CD4-positive, alpha-beta T cell treated with Interleukin-10 for 1 hour (primary cell): ENCODE results near the gene EMX2.
"Not testable (repeated sequence)": the region's sequence is repeated elsewhere in the genome, so short reads cannot be mapped to it uniquely, and the experiment has no call there.

ENCODE experiments used
- DNase-seq: peaks from one replicate; pipeline ENCODE4 v3.0.0-alpha.2; 2020

The EMX2 gene

DNA sequence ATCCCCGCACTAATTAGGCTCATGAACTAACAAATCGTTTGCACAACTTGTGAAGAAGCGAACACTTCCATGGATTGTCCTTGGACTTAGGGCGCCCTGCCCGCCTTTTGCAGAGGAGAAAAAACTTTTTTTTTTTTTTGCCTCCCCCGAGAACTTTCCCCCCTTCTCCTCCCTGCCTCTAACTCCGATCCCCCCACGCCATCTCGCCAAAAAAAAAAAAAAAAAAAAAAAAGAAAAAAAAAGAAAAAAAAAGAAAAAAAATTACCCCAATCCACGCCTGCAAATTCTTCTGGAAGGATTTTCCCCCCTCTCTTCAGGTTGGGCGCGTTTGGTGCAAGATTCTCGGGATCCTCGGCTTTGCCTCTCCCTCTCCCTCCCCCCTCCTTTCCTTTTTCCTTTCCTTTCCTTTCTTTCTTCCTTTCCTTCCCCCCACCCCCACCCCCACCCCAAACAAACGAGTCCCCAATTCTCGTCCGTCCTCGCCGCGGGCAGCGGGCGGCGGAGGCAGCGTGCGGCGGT lies at the start of gene EMX2:
Gene EMX2 (plus strand): TSS at position 41 of the 519 bp plus-strand sequence. CDS start 522 bp downstream, outside the sequence.
- no peak for DNase-seq

DNA sequence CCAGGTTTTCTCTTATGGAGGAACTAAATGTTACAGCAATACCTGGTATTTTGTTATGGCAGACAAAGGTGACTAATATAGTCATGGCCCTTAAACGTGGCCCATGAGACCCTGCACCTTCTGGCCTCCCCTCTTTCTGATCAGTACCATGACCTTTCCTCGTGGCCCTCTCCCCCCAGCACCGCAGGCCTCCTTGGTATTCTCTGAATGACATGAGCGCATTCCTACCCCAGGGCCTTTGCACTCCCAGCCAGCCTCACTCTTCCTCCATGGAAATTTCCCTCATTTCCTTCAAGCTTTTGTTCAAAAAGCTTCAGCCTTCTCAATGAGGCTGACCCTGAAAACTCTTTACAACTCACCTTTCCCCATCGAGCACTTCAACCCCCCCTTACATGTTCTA lies 46.5 kb upstream of the EMX2 start:
- no peak for DNase-seq

DNA sequence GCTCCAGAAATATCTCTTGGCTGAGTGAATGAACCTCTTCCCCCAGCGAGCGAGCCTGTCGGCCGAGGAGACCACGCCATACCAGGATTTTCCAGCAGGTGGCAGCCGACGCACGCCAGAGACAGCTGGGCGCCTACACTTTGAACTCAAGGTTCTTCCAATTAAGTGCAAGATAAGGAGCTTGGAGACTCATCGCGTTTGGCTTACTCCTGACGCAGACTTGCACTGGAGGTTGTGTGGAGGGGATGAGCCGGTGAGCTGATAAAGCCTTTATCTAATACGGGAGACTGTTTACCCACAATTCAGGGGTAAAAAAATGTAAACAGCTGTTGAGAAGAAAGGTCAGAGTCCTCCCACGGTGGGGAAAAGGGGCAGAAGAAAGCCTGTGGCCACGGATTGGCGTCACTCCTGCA lies 45.9 kb upstream of the EMX2 start:
- DNase-seq: peak; percentile 63

DNA sequence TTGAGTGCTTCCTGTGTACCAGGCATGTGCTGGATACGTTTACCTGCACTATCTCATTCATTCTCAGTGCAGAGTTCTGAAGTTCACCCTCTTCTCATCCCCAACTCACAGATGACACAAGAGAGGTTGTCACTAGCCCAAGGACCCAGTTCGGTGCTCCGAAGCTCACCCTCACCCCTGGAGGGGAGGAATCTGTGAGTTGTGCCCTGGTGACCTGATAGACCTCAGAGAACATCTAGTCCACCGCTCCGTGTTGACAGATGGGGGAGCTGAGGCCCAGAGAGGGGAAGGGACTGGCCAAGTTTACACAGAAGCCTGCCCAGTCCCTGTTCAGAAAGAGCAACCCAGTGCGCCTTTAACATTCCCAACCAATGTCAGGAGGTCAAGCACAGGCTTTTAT lies 44.8 kb upstream of the EMX2 start:
- DNase-seq: no peak

DNA sequence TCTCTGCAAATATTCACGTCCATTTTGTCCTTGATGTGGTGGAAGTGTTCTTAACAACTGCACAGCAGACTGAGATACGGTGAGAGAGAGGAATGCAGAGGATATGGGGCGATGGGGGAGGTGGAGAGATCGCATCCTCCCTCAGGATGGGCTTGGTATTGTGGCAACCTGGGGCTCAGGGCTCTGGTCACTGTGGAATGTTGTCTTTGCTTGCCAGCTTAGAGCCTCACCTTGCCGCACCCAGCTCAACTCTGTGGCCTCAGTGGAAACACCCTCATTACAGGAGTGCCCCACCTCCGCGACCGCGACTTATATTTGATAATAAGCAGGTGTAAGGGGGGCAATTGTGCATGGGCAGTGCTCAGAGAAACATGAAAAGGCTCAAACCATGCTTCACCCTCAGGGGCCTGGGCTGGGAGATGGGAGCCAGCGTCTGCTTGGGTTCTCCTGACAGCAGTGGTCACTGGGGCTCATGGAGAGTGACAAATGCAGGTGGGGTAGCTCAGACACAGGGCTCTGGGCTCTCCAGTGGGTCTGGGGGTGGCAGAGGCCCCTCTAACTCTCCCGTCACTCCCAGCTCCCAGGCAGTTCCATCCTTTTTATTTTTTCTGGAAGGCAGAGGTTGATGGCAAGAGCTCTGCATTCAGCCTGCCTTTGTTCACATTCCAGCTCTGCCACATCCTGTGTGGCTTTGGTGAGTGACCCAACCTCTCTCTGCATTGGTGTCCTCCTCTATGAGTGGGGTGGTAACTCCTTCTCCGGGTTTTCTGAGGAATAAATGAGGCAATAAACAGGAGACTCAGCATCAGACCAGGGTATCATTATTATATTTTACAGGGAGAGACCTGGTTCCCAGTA lies 43.1 kb upstream of the EMX2 start:
- DNase-seq: no peak

DNA sequence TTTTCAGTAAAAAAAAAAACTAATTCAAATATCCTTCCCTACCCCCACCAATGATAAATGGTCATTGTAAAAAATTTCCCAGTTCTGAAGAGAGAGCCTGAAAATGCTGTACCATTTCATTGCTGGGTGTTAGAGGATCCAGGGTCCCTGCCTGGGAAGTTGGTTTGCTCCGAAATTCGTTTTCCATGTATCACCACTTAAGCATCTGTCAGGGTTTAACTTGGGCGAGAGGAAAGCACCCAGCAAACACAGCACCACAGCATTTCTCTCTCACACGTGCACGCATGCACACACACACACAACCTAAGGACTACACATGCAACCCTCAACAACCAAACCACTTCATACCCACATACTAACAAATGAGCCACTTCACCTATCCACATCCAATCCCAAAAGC lies 42.1 kb upstream of the EMX2 start:
- no peak for DNase-seq

DNA sequence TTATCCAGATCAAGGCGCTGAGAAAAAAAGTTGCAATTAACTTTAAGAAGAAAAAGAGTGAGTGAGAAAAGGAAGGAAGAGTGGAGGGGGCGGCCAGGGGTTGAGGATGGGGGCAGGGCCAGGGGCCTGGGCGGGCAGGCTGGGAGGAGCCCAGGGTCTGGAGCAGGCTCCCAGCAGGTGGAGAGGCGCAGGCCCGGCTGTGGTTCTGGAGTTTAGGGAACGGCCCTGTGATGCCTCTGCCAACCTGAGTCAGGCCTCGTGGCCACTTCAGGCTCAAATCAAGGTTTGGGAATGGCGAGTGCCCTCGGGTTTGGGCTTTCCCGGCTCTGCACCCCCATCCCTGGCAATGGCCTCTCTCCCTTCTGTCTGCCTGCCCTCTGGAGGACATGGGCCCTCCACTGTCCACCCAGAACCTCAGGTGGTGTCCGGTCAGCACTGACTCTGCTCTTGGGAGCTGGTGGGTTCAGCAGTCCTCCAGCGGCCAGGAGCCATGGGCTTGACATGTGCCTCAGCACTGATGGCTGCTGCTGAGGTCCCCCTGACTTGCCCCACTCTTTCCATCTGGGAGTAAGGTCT lies 41.0 kb upstream of the EMX2 start:
- no peak for DNase-seq

DNA sequence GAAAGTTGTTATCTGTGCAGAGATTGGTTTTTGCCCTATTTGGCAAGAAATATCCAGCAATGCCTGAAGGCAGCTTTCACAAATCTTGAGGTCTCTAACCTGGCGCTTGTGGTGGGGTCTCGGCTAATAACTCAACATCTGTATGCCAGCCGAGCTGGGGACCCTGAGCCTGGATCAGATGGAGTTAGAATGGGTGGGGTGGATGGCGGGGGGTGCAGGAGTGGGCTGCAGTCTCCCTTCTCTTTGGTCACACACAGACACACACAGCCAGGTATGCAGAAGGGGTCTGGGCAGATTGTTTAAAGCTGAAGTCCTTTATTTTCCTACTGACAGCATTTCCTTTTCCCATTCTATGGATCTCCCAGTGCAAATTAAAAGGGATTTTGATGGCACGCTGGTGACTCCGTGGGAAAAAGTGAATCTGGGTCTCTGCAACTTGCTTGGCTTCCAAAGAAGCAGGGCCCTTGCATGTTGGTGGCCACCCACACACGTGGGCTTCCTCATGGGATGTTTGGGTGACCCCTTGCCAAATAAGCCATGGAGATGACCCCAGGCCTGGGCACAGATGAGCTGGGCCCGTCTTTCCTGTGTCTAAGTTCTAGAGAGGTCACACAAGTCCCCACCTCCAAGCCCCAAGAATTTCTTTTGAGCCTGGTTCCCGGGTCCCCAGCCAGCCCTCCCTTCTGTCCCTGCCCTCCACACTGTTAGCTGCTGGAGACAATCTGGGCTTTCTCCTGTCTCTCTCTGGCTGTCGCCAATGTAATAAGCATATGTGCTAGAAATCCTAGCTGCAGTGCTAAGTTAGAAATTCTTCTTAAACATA lies 39.9 kb upstream of the EMX2 start:
- DNase-seq: no peak

DNA sequence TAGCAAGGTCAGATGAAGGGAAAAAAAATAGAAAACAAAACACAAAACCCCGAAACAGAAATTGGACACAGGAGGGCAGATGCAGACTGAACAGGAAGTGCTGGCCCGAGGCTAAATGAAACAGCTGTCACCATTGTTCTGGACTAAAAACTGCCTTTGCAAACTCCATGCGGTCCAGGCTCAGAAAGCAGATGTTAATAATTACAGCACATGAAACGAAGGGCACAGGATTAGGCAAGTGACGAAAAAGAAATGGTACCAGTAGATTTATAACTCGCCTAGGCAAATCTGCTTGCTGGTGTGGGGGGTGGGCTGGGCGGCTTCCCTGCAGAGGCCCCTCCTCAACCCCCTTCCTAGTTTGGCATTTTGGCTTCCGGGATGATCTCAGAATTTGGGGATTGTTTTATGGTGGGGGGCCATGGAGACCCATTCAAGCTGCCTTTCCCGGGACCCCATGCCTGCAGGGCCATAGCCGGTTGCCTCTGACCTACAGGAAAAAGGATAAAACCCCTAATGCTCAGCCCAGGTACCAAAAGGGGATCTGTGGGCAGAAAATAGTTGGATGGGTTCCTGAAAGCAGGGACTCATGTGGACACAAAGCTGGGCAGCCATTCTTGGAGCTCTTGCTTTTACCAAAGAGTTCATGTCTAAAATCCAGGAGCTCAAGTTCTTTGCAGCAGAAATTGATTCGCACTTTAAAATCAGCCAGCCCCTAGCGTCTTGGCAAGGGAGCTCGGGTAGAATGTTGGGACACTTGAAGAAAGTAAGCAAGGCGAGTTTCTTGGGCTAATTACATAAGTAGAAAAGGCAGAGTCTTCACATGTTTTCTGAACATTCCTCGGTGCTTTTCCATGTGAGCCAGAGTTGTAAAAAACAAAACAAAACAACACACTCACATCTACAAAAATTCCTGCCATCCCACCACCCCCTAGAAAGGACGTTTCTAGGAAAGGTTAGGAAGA lies 39.0 kb upstream of the EMX2 start:
- DNase-seq: no peak

DNA sequence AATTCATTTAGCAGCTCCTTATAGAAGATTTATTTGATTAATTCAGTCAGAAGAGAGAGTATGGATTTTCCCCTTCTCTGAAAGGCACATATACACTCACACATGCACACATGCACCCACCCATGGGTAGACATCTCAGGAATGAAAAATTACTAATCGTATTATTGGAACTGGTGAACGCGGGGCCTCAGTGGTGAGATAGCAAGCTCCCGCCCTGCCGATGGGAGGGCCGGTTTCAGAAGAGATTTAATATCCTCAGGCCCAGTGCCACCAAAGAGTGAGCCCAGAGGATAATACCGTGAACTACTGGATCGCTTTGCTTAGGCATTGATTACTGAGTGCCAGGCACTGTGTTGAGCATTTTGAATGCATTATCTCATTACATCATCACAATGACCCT lies 38.0 kb upstream of the EMX2 start:
- DNase-seq: no peak

DNA sequence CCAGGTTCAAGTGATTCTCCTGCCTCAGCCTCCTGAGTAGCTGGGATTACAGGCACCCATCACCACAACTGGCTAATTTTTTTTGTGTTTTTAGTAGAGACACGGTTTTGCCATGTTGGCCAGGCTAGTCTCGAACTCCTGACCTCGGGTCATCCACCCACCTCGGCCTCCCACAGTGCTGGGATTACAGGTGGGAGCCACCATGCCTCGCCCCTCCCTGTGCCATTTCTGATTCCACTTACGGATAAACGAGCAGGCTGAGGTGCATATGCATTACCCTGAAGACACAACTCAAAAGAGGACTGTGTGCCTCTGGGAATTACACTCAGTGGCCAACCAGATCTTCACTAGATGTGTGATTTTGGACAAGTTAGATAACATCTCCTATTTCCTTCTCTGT lies 35.5 kb upstream of the EMX2 start:
- not testable (repeated sequence) for DNase-seq

DNA sequence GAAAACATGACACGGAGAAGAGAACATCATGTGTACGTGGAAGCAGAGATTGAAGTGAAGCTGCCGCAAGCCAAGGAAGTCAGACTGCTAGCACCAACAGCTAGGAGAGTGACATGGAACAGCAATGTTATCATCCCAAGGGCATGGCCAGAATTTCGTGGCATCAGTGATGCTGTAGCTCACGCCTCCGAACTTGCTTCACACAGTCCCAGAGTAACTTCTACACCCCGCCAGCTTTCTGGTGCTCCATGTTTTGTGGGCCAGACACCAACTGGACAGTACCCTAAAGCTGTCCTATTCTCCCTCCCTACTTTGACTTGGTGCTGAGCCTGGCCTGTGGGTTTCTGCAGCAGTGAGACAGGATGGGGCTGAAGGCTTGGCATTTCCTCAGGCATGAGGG lies 33.0 kb upstream of the EMX2 start:
- no peak for DNase-seq

DNA sequence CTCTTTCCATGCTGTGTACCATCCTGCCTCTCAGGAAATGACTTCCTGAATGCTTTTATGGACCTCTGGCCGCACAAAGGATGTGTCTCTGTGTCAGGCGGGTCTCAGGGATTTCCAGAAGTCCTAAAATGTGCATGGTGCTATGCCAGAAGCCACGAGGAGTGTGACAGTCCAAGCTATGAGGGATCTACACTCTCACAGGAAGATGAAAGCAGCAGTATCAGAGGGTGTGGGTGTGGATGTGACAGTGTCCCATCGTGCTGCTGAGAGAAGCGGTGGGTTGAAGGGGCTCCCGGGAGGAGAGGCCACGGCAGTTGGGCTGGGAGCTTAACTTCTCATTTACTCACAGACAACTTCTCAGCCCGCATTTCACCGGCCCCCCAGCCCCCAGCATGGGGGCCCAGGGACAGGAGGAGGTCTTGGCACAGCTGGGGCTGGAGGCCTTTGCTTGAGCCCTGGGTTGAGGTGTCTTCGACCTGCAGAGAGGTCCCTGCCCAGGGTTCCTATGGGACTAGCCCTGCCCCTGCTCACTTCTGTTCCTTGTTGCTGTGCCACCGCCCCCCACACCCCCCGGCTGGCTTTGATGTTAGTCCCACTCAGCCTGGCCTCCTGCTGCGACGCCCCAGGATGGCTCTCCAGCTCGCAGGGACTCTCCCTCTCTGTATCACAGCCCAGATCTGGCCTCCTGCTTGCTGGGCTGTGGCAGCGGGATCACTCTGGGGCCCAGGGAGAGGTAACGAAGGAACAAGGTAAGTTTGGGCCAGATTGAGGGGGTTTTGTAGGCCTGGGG lies 30.8 kb upstream of the EMX2 start:
- no peak for DNase-seq

DNA sequence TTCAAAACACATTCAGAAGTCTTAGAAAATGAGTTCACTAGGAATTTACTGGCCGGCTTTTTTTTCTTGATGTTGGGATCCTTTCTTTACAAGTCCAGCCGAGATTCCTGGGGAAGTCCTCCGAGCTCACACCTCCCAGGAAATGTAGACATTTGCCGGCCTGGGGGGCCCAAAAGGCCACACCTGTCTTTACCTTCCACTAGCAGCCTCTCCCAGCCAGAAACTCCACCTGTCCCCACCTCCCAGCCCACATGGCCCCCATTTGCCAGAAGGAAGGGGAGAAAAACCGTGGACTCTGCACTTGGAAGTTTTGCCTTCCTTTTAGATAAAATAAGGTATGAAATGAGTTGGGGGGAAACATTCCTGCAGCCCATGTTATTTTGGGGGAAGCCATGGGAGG lies 27.6 kb upstream of the EMX2 start:
- DNase-seq: no peak

DNA sequence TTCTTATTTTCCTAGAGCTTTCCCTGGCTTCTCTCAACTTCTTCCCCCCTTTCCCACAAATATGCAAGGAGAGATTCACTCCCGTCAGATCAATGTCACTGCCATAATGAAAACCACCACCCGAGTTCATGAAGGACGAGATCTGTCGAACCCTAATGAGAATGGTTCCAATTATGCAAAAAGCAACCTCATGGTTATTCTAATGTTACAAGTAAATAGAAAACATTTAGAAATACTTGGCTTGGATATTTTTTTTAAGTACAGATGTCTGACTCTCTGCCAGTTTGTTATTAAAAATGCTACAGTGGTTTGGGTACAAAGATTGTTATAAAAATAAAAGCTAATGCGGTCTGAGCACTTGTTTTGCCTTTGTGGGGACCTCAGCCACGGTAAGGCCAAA lies 25.9 kb upstream of the EMX2 start:
- no peak for DNase-seq

DNA sequence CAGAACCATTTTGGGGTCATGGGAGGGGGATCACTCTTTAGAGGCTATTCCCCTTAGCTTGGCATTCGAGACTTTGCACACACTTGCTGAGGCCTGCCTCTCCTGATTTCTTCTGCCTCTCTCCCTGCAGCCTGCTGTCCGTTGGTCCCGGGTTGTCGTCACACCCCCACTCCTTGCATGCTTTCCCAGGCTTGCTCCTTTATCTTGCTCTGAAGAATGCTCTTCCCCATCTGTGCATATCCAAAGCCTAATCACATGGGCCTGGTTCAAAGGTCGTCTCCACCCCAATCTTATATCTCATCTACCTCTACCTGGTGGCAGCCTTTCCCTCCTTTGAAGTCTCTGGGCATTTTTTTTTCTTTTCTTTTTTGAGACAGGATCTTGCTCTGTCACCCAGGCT lies 24.3 kb upstream of the EMX2 start:
- no peak for DNase-seq

DNA sequence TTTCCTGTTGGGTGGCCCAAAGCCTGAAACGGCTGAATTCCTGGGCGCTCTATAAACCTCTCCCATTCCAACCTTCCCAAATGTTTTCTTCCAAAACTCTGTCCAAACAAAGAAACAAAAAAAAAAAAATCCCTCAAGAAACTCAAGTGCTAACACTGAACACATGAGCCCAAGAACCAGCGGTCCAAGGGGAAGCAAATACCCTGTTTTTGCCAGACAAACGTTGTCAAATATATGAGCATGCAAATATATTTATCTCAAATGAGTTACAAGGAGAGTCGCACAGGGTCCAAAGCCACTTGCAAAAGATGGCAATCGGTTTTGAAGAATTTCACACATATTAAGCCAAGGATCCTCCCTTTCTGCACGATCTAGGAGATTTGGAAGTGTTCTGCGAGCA lies 23.3 kb upstream of the EMX2 start:
- no peak for DNase-seq

DNA sequence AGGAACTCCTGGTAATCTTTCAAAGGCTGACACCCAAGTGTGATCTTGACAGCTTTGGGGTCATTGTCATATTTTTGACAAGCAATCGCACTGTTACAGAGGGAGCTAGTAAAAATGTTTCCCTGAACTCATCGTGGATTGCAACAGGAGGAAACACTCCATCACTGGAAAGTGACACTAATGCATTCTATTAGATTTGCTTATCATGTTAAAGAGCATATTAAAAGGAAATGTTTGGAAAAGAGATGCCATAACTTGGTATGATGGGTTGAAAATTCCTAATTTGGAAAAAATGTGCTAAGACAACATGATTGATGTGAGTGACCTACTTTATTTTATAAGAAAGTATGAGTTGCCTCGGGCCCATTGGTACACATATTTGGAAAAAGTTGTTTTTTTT lies 22.7 kb upstream of the EMX2 start:
- no peak for DNase-seq

DNA sequence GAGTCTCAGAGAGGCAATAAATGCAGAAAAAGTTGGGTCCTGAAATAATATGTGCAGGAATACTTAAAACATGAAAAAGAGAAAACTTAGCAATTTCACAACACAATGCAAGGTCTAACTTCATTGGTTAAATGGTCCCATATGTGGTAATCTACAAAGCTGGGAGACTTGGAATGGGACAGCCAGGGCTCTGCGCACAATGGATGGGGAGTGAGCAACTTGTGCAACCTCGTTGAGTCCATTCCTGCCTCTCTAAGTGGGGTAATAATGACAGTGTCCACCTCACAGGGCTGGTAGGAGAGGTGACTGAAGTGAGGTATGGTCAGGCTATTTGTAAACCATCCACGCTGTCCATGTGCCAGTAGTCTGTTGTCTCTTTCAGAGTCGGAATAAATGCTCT lies 11.8 kb upstream of the EMX2 start:
- no peak for DNase-seq

DNA sequence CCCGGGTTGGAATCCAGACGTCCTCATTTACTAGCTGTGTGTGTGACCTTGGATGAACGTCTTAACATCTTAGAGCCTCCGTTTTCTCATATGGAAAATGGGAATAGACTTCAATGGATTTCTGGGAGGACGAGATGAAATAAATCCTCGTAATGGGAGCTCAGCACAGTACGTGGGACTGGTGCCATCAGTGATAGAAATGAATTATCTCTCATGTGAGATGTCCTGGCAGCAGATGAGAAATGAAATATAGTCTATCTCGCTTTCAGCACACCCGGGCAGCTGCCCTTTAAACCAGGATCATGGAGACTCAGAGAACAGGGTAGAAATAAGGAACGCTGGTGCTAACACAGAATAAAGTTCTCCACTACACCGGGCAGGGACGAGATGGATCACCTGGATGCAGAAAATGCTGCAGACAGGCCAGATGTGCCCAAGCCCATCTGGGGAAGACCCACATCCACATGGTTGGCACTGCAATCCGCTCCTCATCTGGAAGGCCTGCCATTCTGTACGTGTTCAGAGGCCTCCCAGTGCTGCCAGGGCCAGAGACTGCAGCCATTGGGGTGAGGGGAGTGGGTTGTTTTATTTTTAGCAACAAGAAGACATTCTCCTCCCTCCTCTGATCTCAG lies 11.1 kb upstream of the EMX2 start:
- DNase-seq: no peak

DNA sequence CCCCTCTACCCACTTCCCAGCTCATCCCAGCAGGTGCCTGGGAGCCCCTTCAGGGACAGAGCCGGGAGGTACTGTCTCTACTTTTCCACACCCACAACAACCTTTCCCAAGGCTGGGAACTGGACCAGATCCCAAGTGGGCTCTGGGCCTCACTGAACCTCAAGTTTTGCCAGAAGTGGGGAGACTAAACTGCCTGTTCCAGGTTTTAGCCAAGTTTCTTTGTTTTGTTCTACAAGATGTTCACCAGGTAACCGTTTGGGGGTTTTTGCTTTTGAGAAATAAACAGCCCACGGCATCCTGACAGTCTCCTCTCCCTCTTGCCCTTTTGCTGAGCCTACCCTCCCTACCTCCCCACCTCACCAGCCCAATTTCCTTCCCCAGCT lies 10.6 kb upstream of the EMX2 start:
- no peak for DNase-seq
